IPS-11a (cell line): ENCODE measurements around the gene LRRN2.
"Not testable (repeated sequence)": the region's sequence is repeated elsewhere in the genome, so short reads cannot be mapped to it uniquely, and the experiment has no call there.

Experiments
- H3K4me3 ChIP-seq: one replicate; pipeline ENCODE4 v1.5.1; 2013; ENCODE audit warnings: low read depth, low read length, control low read depth

The LRRN2 gene

DNA sequence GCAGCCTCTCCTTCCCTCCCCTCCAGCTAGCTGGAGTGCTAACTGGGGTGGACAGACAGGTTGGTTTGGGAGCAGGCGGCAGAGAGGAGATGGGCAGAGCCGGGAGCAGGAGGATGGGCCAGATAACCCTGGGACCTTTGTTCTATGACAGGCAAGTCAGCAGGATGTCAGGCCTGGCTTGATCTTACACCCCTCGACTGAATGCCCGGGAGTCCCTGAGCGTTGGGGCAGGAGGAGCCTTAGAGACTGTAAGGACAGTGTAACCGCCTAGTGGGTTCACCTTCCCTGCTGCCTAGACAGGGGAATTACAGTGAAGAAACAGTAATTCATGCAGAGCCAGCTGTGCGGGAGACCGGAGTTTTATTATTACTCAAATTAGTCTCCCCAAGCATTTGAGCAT lies 109.1 kb downstream of the LRRN2 start:
- no peak overlapping the region for H3K4me3 ChIP-seq

- H3K4me3 ChIP-seq: no peak overlapping the region
These were observed 110.0 kb downstream of the LRRN2 start for GRCh38 chr1:204575221-204576190.

DNA sequence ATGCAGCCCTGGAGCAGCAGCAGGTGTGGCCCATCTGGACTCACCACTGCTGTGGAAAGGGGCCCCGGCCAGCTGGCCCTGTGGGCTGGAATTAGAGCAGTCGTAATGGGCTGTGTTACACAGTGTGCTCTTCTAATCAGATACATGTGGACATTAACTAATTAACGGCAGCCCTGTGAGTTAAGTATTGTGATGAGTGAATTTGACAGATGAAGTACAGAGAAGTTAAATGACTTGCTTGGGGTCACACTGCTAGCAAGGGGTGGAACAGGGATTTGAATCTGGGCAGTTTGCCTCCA lies 110.7 kb downstream of the LRRN2 start:
- no peak overlapping the region for H3K4me3 ChIP-seq

GRCh38 chr1:204574016-204574864 lies 111.3 kb downstream of the LRRN2 start:
- no peak overlapping the region for H3K4me3 ChIP-seq

DNA sequence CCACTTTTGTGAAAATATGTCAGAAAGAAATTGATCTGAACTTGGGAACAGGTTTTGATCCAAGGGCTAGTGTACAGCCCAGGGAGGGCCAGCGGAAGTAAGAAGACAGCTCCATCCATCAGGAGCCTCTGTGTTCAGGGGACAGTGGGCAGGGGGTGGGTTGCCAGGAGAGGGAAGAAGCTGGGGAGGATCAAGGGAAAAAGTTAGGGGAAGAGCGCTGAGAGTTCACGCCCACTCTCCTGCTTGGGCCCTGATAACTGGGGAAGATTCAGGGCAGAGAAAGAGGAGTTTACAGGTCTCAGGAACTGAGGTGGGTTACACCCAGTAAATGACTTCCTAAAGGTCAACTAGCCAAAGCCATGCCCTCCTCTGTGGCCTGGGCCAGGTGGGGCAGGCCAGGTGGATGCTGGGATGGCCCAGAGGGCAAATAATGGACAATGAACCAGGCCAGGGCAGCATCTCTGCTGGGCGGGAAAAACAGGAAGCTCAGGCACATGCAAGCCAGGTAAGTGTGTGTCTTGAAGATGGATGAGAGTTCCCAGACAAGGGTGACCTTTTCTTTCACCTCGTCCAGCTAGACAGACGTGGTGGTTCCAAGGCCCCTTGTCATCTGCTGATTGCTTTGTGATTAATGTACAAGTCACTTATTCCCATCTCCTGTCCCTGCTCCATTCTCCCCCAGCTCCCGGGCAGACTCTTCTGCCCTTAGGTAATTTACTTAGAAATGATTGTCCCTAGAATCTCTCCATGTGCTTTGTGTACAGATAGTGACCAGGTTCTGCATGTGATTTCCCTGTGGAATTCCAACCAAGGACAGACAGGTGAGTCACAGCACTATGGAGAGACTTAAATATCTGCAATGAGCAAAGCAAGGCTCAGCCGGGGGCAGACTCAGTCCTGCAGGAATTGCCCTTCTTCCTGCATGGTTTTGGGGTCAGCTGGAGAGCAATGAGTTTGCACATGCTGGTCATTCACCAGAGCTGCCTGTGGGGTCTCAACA lies 112.3 kb downstream of the LRRN2 start:
- no peak overlapping the region for H3K4me3 ChIP-seq

DNA sequence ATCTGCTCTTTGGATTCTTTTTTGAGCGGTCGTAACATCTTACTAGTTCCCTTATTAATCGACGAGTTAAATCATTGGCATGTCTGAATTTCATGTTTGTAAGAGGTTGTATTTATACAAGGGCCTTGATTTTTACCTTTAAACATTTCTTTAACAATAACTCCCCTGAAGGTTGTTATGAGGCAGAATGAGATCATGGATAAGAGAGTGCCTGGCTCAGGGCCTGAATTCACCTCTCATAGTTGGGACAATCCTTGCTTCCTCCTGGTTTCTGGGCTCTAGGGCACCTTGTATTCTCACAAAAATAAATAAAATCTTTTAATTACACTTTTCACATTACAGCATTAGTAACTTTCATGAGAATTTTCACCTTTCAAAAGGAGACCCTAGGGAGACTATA lies 113.9 kb downstream of the LRRN2 start:
- no peak overlapping the region for H3K4me3 ChIP-seq

DNA sequence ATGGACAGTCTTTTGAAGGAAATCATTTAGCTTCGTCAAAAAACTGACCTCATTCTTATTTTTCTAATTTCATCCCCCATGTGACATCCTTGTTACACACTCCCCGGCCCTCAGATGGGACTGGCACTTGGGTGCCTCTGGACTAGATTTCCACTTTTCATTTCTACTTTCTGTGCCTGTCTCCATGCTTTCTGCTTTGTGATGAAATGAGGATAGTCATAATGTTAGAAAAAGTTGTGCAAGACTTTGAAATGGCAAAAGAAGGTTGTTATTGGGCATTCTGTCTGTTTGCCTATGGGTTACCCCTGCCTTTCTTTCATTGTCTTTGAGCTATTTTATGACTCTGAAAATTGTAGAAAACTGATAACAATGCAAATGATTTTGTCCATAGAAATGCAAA lies 114.4 kb downstream of the LRRN2 start:
- H3K4me3 ChIP-seq: no peak overlapping the region

DNA sequence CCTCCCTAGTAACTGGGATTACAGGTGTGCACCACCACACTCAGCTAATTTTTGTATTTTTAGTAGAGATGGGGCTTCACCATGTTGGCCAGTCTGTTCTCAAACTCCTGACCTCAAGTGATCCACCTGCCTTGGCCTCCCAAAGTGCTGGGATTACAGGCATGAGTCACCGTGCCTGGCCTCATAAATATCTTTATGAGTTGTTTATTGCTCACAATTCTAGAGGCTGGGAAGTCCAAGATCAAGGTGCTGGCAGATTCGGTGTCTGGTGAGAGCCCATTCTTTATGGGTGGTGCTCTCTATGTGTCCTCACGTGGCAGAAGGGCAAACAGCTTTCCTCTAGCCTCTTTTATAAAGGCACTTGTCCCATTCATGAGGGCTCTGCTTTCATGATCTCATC lies 115.5 kb downstream of the LRRN2 start:
- not testable (repeated sequence) for H3K4me3 ChIP-seq

DNA sequence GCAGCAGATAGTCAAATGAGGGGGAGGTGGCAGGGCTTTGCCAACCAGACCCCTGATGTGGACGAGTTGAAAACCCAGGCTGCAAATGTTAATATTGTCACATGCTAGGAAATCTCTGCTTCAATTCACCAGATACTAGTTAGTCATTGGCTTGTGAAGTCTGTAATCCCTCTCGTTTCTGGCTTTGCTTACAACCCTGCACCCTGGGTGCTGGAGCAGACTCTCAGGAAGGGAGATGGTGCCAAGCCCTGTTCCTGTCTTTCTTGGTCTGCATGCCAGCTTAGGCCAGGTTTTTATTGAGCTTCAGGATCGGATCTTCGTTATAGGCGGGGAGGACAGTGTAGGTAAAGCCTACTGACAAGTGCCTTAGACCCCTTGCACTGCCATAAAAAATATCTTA lies 116.1 kb downstream of the LRRN2 start:
- H3K4me3 ChIP-seq: no peak overlapping the region

DNA sequence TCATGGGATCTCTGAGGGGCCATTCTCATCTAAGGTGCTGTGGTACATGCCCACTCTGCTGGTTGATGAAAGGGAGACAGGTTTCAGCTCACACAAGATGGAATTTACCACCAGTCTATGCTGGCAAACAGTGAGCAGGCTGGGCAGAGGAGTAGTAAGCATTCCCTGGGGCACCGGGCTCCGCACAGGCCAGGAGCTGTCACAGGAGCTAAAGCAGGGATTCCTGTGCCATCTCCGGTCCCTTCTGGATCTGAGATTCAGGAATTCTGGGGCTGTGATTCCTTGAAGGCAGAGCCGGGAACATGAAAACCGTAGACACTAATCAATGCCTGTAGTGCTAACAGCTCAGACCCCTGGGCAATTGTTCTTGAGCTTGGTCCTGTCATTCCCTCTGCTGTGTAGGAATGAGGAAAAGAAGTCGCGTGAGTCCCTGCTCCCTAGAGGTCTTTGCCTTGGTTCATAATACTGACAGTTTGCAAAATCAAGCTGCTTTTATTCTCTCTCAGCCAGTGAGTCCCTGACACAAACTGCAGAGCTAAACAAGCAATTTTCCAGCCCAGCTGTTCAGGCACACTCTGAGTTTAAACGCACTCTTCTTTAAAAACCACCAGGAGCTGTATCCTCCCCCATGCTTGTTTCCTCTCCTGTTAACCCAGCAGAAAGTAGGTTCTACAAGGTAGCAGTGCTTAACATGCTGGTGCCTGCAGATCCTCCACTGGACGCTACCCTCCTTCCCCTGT lies 116.8 kb downstream of the LRRN2 start:
- H3K4me3 ChIP-seq: no peak overlapping the region
